MM.1S (cell line): ENCODE results near the gene CANT1.

Experiments used
- DNase-seq: peaks from one replicate; pipeline ENCODE4 v3.0.0-alpha.2; 2015
- H2AFZ ChIP-seq: fragments of 300-600 bp; sonication (generic); 2 replicates; pipeline ENCODE4 v1.6.0; 2016; ENCODE audit warnings: antibody characterized with exemption, low read length
- H3F3A ChIP-seq: fragments of 300-600 bp; sonication (generic); 2 replicates; pipeline ENCODE4 v1.6.1; 2016; ENCODE audit warnings: mild to moderate bottlenecking, antibody characterized with exemption, low read length, moderate library complexity, mixed read lengths; ENCODE audit not compliant: insufficient read depth
- H3K27ac ChIP-seq: fragments of 300-600 bp; sonication (generic); 2 replicates; pipeline ENCODE4 v1.5.1; 2016; ENCODE audit warnings: mild to moderate bottlenecking, low read length
- H3K27me3 ChIP-seq: fragments of 300-600 bp; sonication (generic); replicated peaks from 2 replicates; pipeline ENCODE4 v1.6.0; 2016; ENCODE audit warnings: low read length; ENCODE audit not compliant: insufficient read depth
- H3K36me3 ChIP-seq: fragments of 300-600 bp; sonication (generic); replicated peaks from 2 replicates; pipeline ENCODE4 v1.6.1; 2016; ENCODE audit warnings: mild to moderate bottlenecking, low read length, mixed read lengths; ENCODE audit not compliant: insufficient read depth
- H3K4me1 ChIP-seq: fragments of 300-600 bp; sonication (generic); 2 replicates; pipeline ENCODE4 v1.6.1; 2016; ENCODE audit warnings: low read length, mixed read lengths
- H3K4me2 ChIP-seq: fragments of 300-600 bp; sonication (generic); 2 replicates; pipeline ENCODE4 v1.6.0; 2016; ENCODE audit warnings: low read depth, low read length
- H3K4me3 ChIP-seq: fragments of 300-600 bp; sonication (generic); 2 replicates; pipeline ENCODE4 v1.5.1; 2016; ENCODE audit warnings: low read length, mixed read lengths
- H3K79me2 ChIP-seq: fragments of 300-600 bp; sonication (generic); 2 replicates; pipeline ENCODE4 v1.6.1; 2016; ENCODE audit warnings: mixed run types, low read length, mixed read lengths
- H3K9ac ChIP-seq: fragments of 300-600 bp; sonication (generic); 2 replicates; pipeline ENCODE4 v1.6.1; 2016; ENCODE audit warnings: low read length, mixed read lengths
- H3K9me2 ChIP-seq: fragments of 300-600 bp; sonication (generic); replicated peaks from 2 replicates; pipeline ENCODE4 v1.6.1; 2016; ENCODE audit warnings: mild to moderate bottlenecking, low read length, mixed read lengths; ENCODE audit not compliant: insufficient read depth
- H3K9me3 ChIP-seq: fragments of 300-600 bp; sonication (generic); replicated peaks from 2 replicates; pipeline ENCODE4 v1.6.1; 2016; ENCODE audit warnings: mild to moderate bottlenecking, low read length, mixed read lengths; ENCODE audit not compliant: insufficient read depth
- H4K20me1 ChIP-seq: fragments of 300-600 bp; sonication (generic); 2 replicates; pipeline ENCODE4 v1.6.1; 2016; ENCODE audit warnings: mild to moderate bottlenecking, low read length, moderate library complexity, mixed read lengths; ENCODE audit not compliant: insufficient read depth
- CTCF ChIP-seq: fragments of 300-600 bp; sonication (generic); IDR thresholded peaks from 2 replicates; pipeline ENCODE4 v1.5.1; 2016; ENCODE audit warnings: antibody characterized with exemption, low read length, mixed read lengths
- EZH2 ChIP-seq: fragments of 300-600 bp; sonication (generic); optimal IDR thresholded peaks from 2 replicates; pipeline ENCODE3; 2017; ENCODE audit warnings: low read depth, mild to moderate bottlenecking, antibody characterized with exemption, low read length, mixed read lengths
- EZH2phosphoT487 ChIP-seq: fragments of 300-600 bp; sonication (generic); IDR thresholded peaks from 2 replicates; pipeline ENCODE4 v1.6.1; 2018; ENCODE audit warnings: antibody characterized with exemption, low read length

The CANT1 gene

GRCh38 chr17:78985395-78985794 lies 24.2 kb downstream of the CANT1 start:
- no peak for DNase-seq
- Histone ChIP-seq H3F3A (peaks cover 19% of the 10 kb centered on the region), H3K4me1 (peaks cover 17% of the 10 kb centered on the region), H3K4me3 (no peak overlapping the region), H3K9me3 (no peaks in the 10 kb centered on the region), H3K9me2 (no peaks in the 10 kb centered on the region), H3K36me3 (no peaks in the 10 kb centered on the region), H2AFZ (peak overlapping the region; percentile 29), H4K20me1 (no peaks in the 10 kb centered on the region), H3K9ac (no peak overlapping the region), H3K79me2 (no peaks in the 10 kb centered on the region), H3K4me2 (peak overlapping the region; percentile 86; the same call in 1 of the 2 replicates), H3K27me3 (no peaks in the 10 kb centered on the region), H3K27ac (no peak overlapping the region)
- TF ChIP-seq CTCF (no peak), EZH2 (no peak), EZH2phosphoT487 (no peak)

- no peak overlapping the region for H2AFZ ChIP-seq
- H3K79me2 ChIP-seq: no peaks in the 10 kb centered on the region
- H3K27ac ChIP-seq: no peak overlapping the region
- H4K20me1 ChIP-seq: no peaks in the 10 kb centered on the region
- H3K4me3 ChIP-seq: no peak overlapping the region
- peaks cover 11% of the 10 kb centered on the region for H3F3A ChIP-seq
- no peak overlapping the region for H3K4me2 ChIP-seq
- no peaks in the 10 kb centered on the region for H3K36me3 ChIP-seq
- H3K4me1 ChIP-seq: peaks cover 11% of the 10 kb centered on the region
- H3K9me2 ChIP-seq: no peaks in the 10 kb centered on the region
- DNase-seq: no peak
- no peak for TF ChIP-seq EZH2
- TF ChIP-seq EZH2phosphoT487: no peak
- TF ChIP-seq CTCF: no peak
- H3K27me3 ChIP-seq: no peaks in the 10 kb centered on the region
- H3K9ac ChIP-seq: no peak overlapping the region
- no peaks in the 10 kb centered on the region for H3K9me3 ChIP-seq
Observed at GRCh38 chr17:78981010-78981888, 28.3 kb downstream of the CANT1 start.

DNA sequence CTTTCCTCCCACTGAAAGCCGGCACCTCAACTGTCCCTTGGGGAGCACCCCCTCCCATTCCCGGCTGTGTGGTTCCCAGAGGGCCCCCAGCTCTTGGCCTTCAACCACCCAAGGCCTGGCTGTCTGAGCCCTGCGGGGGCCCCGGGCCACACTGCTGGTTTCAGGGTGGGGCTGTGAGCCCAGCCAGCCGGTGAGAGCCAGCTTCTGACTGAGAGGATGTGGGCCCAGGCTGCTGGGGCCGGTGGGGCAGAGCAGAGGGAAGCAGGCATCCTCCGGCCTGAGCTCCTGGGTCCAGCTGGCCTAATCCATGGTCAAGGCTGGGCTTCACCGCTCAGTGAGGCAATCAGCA lies 29.0 kb downstream of the CANT1 start:
- Histone ChIP-seq H3K9me3 (no peaks in the 10 kb centered on the region), H3K4me1 (peaks cover 7% of the 10 kb centered on the region; the same call in 1 of the 2 replicates), H3K4me2 (no peak overlapping the region), H3K27me3 (no peaks in the 10 kb centered on the region), H3K9me2 (no peaks in the 10 kb centered on the region), H3K4me3 (no peak overlapping the region), H3K36me3 (no peaks in the 10 kb centered on the region), H3K27ac (no peak overlapping the region), H3K79me2 (no peaks in the 10 kb centered on the region), H2AFZ (no peak overlapping the region), H3K9ac (no peak overlapping the region), H4K20me1 (no peaks in the 10 kb centered on the region), H3F3A (peaks cover 5% of the 10 kb centered on the region; the same call in 1 of the 2 replicates)
- TF ChIP-seq EZH2phosphoT487 (no peak), EZH2 (no peak), CTCF (no peak)
- no peak for DNase-seq
